GM12864 (cell line): ENCODE data around the gene PMVK.

Source experiments
- DNase-seq: peaks from one replicate; pipeline ENCODE4 v3.0.0-alpha.2; 2011; ENCODE audit warnings: low read depth
- H3K4me3 ChIP-seq: 2 replicates; pipeline ENCODE4 v1.5.1; 2011; ENCODE audit warnings: mild to moderate bottlenecking, low read depth, low read length, control low read depth
- TF ChIP-seq, protein P1 (sequence below): IDR thresholded peaks from 2 replicates; pipeline ENCODE4 v1.5.1; 2011; ENCODE audit warnings: low read depth, mild to moderate bottlenecking, moderate library complexity, low read length, control low read depth, inconsistent platforms; ENCODE audit errors: missing control alignments

Gene PMVK

DNA sequence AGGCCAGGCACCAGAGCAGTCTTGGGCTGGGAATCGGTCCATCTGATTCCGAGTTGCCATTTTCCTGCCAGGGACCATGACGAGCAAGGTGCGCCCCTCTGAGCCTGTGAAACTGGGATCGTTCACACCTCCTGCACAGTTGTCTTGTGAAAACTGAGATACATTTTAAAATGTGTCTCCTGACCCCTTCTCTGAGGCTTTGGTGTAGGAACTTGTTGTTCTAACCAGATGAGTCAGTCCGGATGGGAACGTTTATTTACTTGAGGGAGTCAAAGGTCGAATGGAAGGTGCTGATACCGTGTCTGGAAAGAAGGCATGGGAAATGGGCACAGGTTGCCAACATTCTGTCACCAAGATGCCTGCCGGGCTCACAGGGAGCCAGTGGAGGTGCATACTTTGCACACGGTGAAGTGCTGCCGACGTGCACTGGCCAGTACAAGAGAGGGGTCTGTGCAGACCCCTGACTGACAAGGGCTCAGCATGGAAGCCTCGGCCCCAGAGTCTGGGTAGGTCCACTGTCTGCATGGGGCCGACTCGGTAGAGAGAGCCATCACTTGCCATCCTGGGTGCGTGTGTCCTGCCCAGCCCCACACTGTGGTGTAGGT, 59.0 kb downstream of the PMVK start:
- TF ChIP-seq, protein P1, sequence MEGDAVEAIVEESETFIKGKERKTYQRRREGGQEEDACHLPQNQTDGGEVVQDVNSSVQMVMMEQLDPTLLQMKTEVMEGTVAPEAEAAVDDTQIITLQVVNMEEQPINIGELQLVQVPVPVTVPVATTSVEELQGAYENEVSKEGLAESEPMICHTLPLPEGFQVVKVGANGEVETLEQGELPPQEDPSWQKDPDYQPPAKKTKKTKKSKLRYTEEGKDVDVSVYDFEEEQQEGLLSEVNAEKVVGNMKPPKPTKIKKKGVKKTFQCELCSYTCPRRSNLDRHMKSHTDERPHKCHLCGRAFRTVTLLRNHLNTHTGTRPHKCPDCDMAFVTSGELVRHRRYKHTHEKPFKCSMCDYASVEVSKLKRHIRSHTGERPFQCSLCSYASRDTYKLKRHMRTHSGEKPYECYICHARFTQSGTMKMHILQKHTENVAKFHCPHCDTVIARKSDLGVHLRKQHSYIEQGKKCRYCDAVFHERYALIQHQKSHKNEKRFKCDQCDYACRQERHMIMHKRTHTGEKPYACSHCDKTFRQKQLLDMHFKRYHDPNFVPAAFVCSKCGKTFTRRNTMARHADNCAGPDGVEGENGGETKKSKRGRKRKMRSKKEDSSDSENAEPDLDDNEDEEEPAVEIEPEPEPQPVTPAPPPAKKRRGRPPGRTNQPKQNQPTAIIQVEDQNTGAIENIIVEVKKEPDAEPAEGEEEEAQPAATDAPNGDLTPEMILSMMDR, result no peak
- no peak for DNase-seq
- no peak overlapping the region for H3K4me3 ChIP-seq

DNA sequence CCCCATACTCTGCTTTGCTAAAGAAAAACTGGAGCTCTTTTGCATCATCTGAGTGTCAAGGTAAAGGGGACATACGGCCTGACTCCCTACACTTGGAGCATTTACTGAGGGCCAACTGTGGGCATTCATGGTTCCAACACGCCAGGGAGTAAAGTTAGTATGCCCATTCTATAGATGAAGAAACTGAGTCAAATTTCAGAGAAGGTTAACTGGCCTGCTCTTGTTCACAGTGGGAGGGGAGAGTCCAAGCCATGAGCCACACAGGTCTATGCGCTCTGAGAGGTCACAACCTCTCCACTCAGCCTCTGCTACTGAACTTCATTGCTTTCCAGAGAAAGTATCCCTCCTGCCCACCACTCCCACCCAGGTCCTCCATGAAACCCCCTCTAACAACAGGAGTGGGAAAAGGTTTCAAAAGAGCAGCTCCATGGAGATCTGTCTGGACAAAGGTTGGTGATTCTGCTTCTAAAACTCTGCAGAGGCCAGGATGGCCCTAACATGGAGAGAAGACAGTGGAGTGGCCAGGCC, 59.6 kb downstream of the PMVK start:
- no peak overlapping the region for H3K4me3 ChIP-seq
- DNase-seq, result no peak
- TF ChIP-seq, protein P1, result no peak
